ENCODE results near the gene PTK6.

The PTK6 gene

GRCh38 chr20:63492982-63493381 lies 44.2 kb downstream of the PTK6 start:
- Histone ChIP-seq H3K36me3 (no peaks in the 10 kb centered on the region), H3K9me3 (no peaks in the 10 kb centered on the region), H3K27ac (no peak overlapping the region), H3K27me3 (peaks cover 0 to 86% of the 10 kb centered on the region in 2 donors), H3K4me1 (peaks cover 0 to 24% (median 15%) of the 10 kb centered on the region in 4 donors), H3K4me3 (no peak overlapping the region)
- TF ChIP-seq CTCF (IDR thresholded peaks at IDR 0.05): no peak
- intact Hi-C loops (cut with DNase I; ENCODE audit: low total_unique reads): no loop called here
- DNase-seq: no peak

GRCh38 chr20:63492518-63492917 lies 44.7 kb downstream of the PTK6 start:
- intact Hi-C loops (cut with DNase I; ENCODE audit: low total_unique reads): no loop called here
- Histone ChIP-seq H3K27me3 (peaks cover 0 to 86% of the 10 kb centered on the region in 2 donors), H3K36me3 (no peaks in the 10 kb centered on the region), H3K4me1 (peaks cover 0 to 21% (median 11%) of the 10 kb centered on the region in 4 donors), H3K4me3 (no peak overlapping the region), H3K27ac (no peak overlapping the region), H3K9me3 (no peaks in the 10 kb centered on the region)
- no peak for DNase-seq
- no peak for TF ChIP-seq CTCF (IDR thresholded peaks at IDR 0.05)

- H3K36me3 ChIP-seq: no peaks in the 10 kb centered on the region
These were observed 45.4 kb downstream of the PTK6 start for GRCh38 chr20:63491635-63492230.

GRCh38 chr20:63491078-63491477 lies 46.1 kb downstream of the PTK6 start:
- Histone ChIP-seq H3K36me3 (no peaks in the 10 kb centered on the region), H3K9me3 (peaks cover 0 to 5% (median 0%) of the 10 kb centered on the region in 3 donors), H3K4me1 (peaks cover 0 to 9% (median 1%) of the 10 kb centered on the region in 4 donors), H3K27ac (no peak overlapping the region), H3K27me3 (peaks cover 0 to 84% of the 10 kb centered on the region in 2 donors), H3K4me3 (no peak overlapping the region)
- no peak for DNase-seq
- intact Hi-C loops (cut with DNase I; ENCODE audit: low total_unique reads): no loop called here
- no peak for TF ChIP-seq CTCF (IDR thresholded peaks at IDR 0.05)

More at GRCh38 chr20:63491635-63492230, 45.4 kb downstream of the PTK6 start:
- TF ChIP-seq CTCF (IDR thresholded peaks at IDR 0.05): no peak
- Histone ChIP-seq H3K27ac (no peak overlapping the region), H3K27me3 (peaks cover 0 to 85% of the 10 kb centered on the region in 2 donors), H3K4me1 (peaks cover 0 to 15% (median 7%) of the 10 kb centered on the region in 4 donors), H3K4me3 (no peak overlapping the region), H3K9me3 (no peaks in the 10 kb centered on the region)
- no peak for DNase-seq
- intact Hi-C loops (cut with DNase I; ENCODE audit: low total_unique reads): no loop called here

- H3K36me3 ChIP-seq: no peaks in the 10 kb centered on the region
- peaks cover 0 to 5% (median 0%) of the 10 kb centered on the region in 3 donors for H3K9me3 ChIP-seq
- H3K27me3 ChIP-seq: peaks cover 0 to 84% of the 10 kb centered on the region in 2 donors
- H3K27ac ChIP-seq: no peak overlapping the region
- intact Hi-C loops (cut with DNase I; ENCODE audit: low total_unique reads): no loop called here
- DNase-seq: no peak
- H3K4me1 ChIP-seq: peaks cover 0 to 6% (median 0%) of the 10 kb centered on the region in 4 donors
- no peak for TF ChIP-seq CTCF (IDR thresholded peaks at IDR 0.05)
- no peak overlapping the region for H3K4me3 ChIP-seq
These were observed 46.8 kb downstream of the PTK6 start for GRCh38 chr20:63490416-63490815.

Data from tibial artery (tissue), 4 donors.